IMR-90 (cell line): Measurements from ENCODE around the gene RUNX2. TPM values are rescaled to one million over a fixed set of nuclear protein-coding genes. Genes with fewer than 3 reads are reported as not detected.

Source experiments
- ATAC-seq: fragments of 200-7000 bp; cut with Tn5 transposase; 2 replicates; pipeline ENCODE4 v1.9.1; 2020; ENCODE audit warnings: low read depth, mild to moderate bottlenecking, moderate library complexity
- BruUV-seq: library from RNA; stranded (reverse); fragments of 400-500 nt; replicated peaks from 2 replicates; lab custom pipeline; 2021; lab: Mats Ljungman, UMichigan
- CTCF ChIA-PET: fragments of 300-600 bp; formaldehyde crosslinking; extraction: SDS; loops from one replicate; lab custom pipeline; 2021; ENCODE audit warnings: antibody characterized with exemption; lab: Yijun Ruan, JAX
- POLR2A ChIA-PET: fragments of 300-600 bp; sonication (Branson Sonifier 250); formaldehyde crosslinking; loops from one replicate; lab custom pipeline; 2022; ENCODE audit warnings: antibody characterized with exemption; ENCODE audit not compliant: unreplicated experiment; lab: Charles Lee
- DNase-seq: peaks from one replicate; pipeline ENCODE4 v3.0.0; 2013
- H2AFZ ChIP-seq: replicated peaks from 2 replicates; pipeline ENCODE3; 2013; ENCODE audit warnings: low read length, mild to moderate bottlenecking; ENCODE audit not compliant: poor library complexity
- H2AK5ac ChIP-seq: 2 replicates; pipeline ENCODE4 v1.6.1; 2013; ENCODE audit warnings: low read depth, low read length, inconsistent platforms
- H2AK9ac ChIP-seq: replicated peaks from 2 replicates; pipeline ENCODE3; 2013; ENCODE audit warnings: mild to moderate bottlenecking, low read depth, low read length, moderate library complexity; ENCODE audit not compliant: poor library complexity
- H2BK120ac ChIP-seq: 2 replicates; pipeline ENCODE4 v1.6.1; 2013; ENCODE audit warnings: low read depth, low read length, inconsistent platforms
- H2BK15ac ChIP-seq: 3 replicates; pipeline ENCODE4 v1.6.1; 2013; ENCODE audit warnings: low read depth, low read length, inconsistent platforms
- H2BK20ac ChIP-seq: 2 replicates; pipeline ENCODE4 v1.6.1; 2013; ENCODE audit warnings: low read depth, mild to moderate bottlenecking, inconsistent platforms, low read length, moderate library complexity
- H2BK5ac ChIP-seq: 2 replicates; pipeline ENCODE4 v1.6.1; 2013; ENCODE audit warnings: mild to moderate bottlenecking, low read depth, low read length, inconsistent platforms; ENCODE audit not compliant: poor library complexity, severe bottlenecking
- H3K14ac ChIP-seq: replicated peaks from 2 replicates; pipeline ENCODE4 v1.6.1; 2013; ENCODE audit warnings: low read depth, low read length, inconsistent platforms
- H3K18ac ChIP-seq: 2 replicates; pipeline ENCODE4 v1.6.1; 2013; ENCODE audit warnings: low read depth, low read length, control low read depth
- H3K23ac ChIP-seq: 2 replicates; pipeline ENCODE4 v1.6.1; 2013; ENCODE audit warnings: low read depth, low read length, inconsistent platforms
- H3K27ac ChIP-seq: 2 replicates; pipeline ENCODE4 v1.5.1; 2013; ENCODE audit warnings: mild to moderate bottlenecking, control low read depth, low read length; ENCODE audit not compliant: insufficient read depth
- H3K27me3 ChIP-seq: 2 replicates; pipeline ENCODE4 v1.6.1; 2013; ENCODE audit warnings: low read length; ENCODE audit not compliant: control insufficient read depth, insufficient read depth
- H3K36me3 ChIP-seq: 2 replicates; pipeline ENCODE4 v1.6.1; 2013; ENCODE audit warnings: low read length, mixed read lengths; ENCODE audit not compliant: control insufficient read depth, insufficient read depth
- H3K4ac ChIP-seq: 2 replicates; pipeline ENCODE4 v1.6.1; 2013; ENCODE audit warnings: low read depth, low read length, inconsistent platforms
- H3K4me1 ChIP-seq: 2 replicates; pipeline ENCODE4 v1.6.1; 2013; ENCODE audit warnings: low read length, mixed read lengths; ENCODE audit not compliant: control insufficient read depth, insufficient read depth
- H3K4me2 ChIP-seq: 2 replicates; pipeline ENCODE4 v1.6.1; 2013; ENCODE audit warnings: low read depth, mild to moderate bottlenecking, control low read depth, low read length, moderate library complexity
- H3K4me3 ChIP-seq: 2 replicates; pipeline ENCODE4 v1.5.1; 2013; ENCODE audit warnings: low read depth, mild to moderate bottlenecking, control low read depth, low read length, moderate library complexity; ENCODE audit not compliant: insufficient read depth
- H3K56ac ChIP-seq: 2 replicates; pipeline ENCODE4 v1.6.1; 2013; ENCODE audit warnings: low read length, inconsistent platforms; ENCODE audit not compliant: insufficient read depth; ENCODE audit errors: extremely low read depth
- H3K79me1 ChIP-seq, 2 experiments: 2 replicates each; pipeline ENCODE4 v1.6.1; 2013; ENCODE audit warnings: low read length in 2 of 2, inconsistent platforms in 1 of 2, low read depth in 1 of 2
- H3K9ac ChIP-seq: 2 replicates; pipeline ENCODE4 v1.6.1; 2013; ENCODE audit warnings: low read depth, low read length, control low read depth
- H3K9me1 ChIP-seq: 2 replicates; pipeline ENCODE4 v1.6.1; 2013; ENCODE audit warnings: low read length, inconsistent platforms; ENCODE audit not compliant: insufficient read depth
- H3K9me3 ChIP-seq: 2 replicates; pipeline ENCODE4 v1.6.1; 2013; ENCODE audit warnings: low read length; ENCODE audit not compliant: control insufficient read depth, insufficient read depth
- H4K20me1 ChIP-seq: 2 replicates; pipeline ENCODE4 v1.6.1; 2013; ENCODE audit warnings: low read length, inconsistent platforms; ENCODE audit not compliant: insufficient read depth
- H4K5ac ChIP-seq: 2 replicates; pipeline ENCODE4 v1.6.1; 2013; ENCODE audit warnings: mild to moderate bottlenecking, low read depth, low read length, control low read depth
- H4K8ac ChIP-seq, 2 experiments: 2 replicates each; pipeline ENCODE4 v1.6.1; 2013; ENCODE audit warnings: low read depth in 2 of 2, low read length in 2 of 2, control low read depth in 1 of 2, inconsistent platforms in 1 of 2
- H4K91ac ChIP-seq: 2 replicates; pipeline ENCODE4 v1.6.1; 2013; ENCODE audit warnings: low read depth, low read length, inconsistent platforms; ENCODE audit not compliant: insufficient read depth
- CEBPB ChIP-seq: IDR thresholded peaks from 2 replicates; pipeline ENCODE4 v1.6.1; 2012; ENCODE audit warnings: low read depth, low read length, improper control_type of control experiment
- FOS ChIP-seq: fragments of 150-350 bp; IDR thresholded peaks from 2 replicates; pipeline ENCODE4 v1.6.1; 2016; ENCODE audit warnings: low read depth, low read length
- MAFK ChIP-seq: IDR thresholded peaks from 2 replicates; pipeline ENCODE4 v1.6.1; 2012; ENCODE audit warnings: low read depth, low read length, improper control_type of control experiment
- POLR2A ChIP-seq: IDR thresholded peaks from 2 replicates; pipeline ENCODE4 v1.6.1; 2012; ENCODE audit warnings: mild to moderate bottlenecking, low read depth, low read length
- RAD21 ChIP-seq: IDR thresholded peaks from 2 replicates; pipeline ENCODE4 v1.6.1; 2012; ENCODE audit warnings: low read length, improper control_type of control experiment
- WGBS, 2 experiments: methylation state at CpG; one replicate each; pipeline versions ENCODE4 v1.1.5 to v1.1.7; 2013; ENCODE audit warnings: missing lambda C conversion rate in 2 of 2; ENCODE audit not compliant: insufficient read length in 1 of 2; ENCODE audit errors: extremely low coverage in 2 of 2; 5-methylcytosine and 5-hydroxymethylcytosine counted together
- dilution Hi-C: fragments of 300-500 bp; cut with HindIII; formaldehyde crosslinking; loops from one replicate; pipeline ENCODE4 v1.14.3; 2018; ENCODE audit warnings: low sequenced_read_pairs; ENCODE audit not compliant: unreplicated experiment
- in situ Hi-C: fragments of 300-500 bp; cut with MboI; formaldehyde crosslinking; loops from 3 replicates; pipeline ENCODE4 v1.14.3; 2019; ENCODE audit warnings: low sequenced_read_pairs, inconsistent platforms, mixed read lengths
- intact Hi-C: fragments of 100-400 bp; cut with micrococcal nuclease; formaldehyde crosslinking; loops from 2 replicates; pipeline ENCODE4 v1.10.0; 2022
- polyA plus RNA-seq, 3 experiments: library from polyadenylated mRNA; depleted of rRNA; stranded (reverse); fragments of >200 nt; gene quantifications; 2 replicates each; pipeline ENCODE4 v1.2.3, GENCODE V29; 2012; ENCODE audit warnings: low replicate concordance in 1 of 3
- total RNA-seq: library from RNA; depleted of rRNA; stranded (reverse); fragments of >200 nt; gene quantifications from 2 replicates; pipeline ENCODE4 v1.2.3, GENCODE V29; 2012
- TF ChIP-seq, protein P1 (sequence below): fragments of 150-350 bp; IDR thresholded peaks from 2 replicates; pipeline ENCODE4 v1.6.1; 2016; ENCODE audit warnings: low read depth, mild to moderate bottlenecking, low read length, moderate library complexity, borderline replicate concordance

The RUNX2 gene
- total and polyA plus RNA-seq, 2 of the 4 experiments (the other 2 are of a cell fraction), result 2.3 to 4.7 TPM

DNA sequence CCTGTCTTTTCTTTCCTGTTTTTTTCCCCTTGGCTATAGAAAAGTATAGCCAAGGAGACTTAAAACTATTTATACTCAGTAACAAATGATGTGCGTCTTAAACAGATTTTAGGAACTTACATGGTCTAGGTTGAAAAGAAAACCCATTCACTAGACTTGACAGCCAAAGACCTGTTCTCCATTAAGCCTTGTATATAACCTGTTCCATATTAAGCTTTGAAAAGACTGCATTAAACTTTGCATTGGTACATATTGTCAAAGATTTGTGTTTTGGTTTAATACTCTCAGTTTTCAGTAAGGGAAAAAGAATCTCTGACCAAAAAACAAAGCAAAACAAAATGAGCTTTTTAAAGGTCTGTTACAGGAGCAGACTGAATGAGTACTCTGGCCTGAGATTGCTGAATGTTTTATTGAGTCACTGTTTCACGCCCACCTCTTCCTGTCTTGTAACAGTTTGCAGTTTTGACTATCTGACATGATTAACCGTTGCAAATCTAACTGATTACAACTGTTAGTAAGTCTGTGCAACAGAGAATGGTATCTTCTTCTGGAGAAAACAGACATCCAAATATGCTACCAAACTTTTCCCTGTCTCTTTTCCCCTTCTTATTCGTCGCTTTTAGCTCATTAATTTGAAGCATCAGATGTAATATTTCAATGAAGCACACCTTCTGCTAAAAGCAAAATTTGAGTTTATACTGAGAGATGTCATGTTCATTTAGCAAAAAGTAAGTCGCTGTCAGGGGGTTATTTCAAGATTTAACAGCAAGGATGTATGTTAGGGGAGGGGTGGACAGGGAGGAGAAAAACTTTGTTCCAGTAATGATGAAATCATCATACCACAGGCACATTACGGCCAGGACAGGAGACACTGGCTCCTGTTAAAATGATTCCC is 108.7 kb downstream of the RUNX2 start:
- Histone ChIP-seq H2BK20ac (peak overlapping the region; percentile 88), H4K20me1 (no peaks in the 10 kb centered on the region), H4K5ac (peak overlapping the region; percentile 64; the same call in 1 of the 2 replicates), H3K36me3 (no peaks in the 10 kb centered on the region), H3K4me2 (peak overlapping the region; percentile 74; the same call in 1 of the 2 replicates), H3K9me3 (no peaks in the 10 kb centered on the region), H3K27me3 (no peaks in the 10 kb centered on the region), H3K4ac (peak overlapping the region; percentile 76), H2BK120ac (peak overlapping the region; percentile 80), H4K91ac (peak overlapping the region; percentile 27), H2AK9ac (no peak overlapping the region), H3K4me3 (no peak overlapping the region), H3K23ac (peak overlapping the region; percentile 96; the same call in 1 of the 2 replicates), H3K14ac (peak overlapping the region; percentile 61; the same call in 1 of the 2 replicates), H3K27ac (no peak overlapping the region), H3K9me1 (peaks cover 12% of the 10 kb centered on the region), H3K56ac (peak overlapping the region; percentile 65), H3K79me1 (peaks cover 9 to 34% of the 10 kb centered on the region in 2 experiments; a peak in 3 of 4 replicates), H2AK5ac (0 out of 2 replicates have a peak overlapping the region, but pooled peaks have one; percentile 9), H2AFZ (no peak overlapping the region), H3K18ac (peak overlapping the region; percentile 93; the same call in 1 of the 2 replicates), H2BK5ac (peak overlapping the region; percentile 98), H3K4me1 (peaks cover 16% of the 10 kb centered on the region), H2BK15ac (peak overlapping the region; percentile 86; the same call in 1 of the 3 replicates), H4K8ac (peak overlapping the region in 1 of 2 experiments; percentile 78; a peak in 2 of 4 replicates), H3K9ac (no peak overlapping the region; the same call in 1 of the 2 replicates)
- dilution Hi-C loops (no loop called here), intact Hi-C loops (loop anchor here (5.0 kb wide), 1 partner anchor 276 kb away; no protein-coding TSS in a partner anchor), in situ Hi-C loops (no loop called here)
- POLR2A ChIA-PET, result interaction anchor here (0.9 kb wide), 2 partner anchors 9 to 13 kb away, joined by 3 read pairs; no protein-coding TSS in a partner anchor
- DNase-seq (peak; percentile 89), ATAC-seq (peak; percentile 74)
- CTCF ChIA-PET, result interaction anchor here (1.2 to 1.6 kb wide), 2 partner anchors 292 to 806 kb away, joined by 3 to 4 read pairs; no protein-coding TSS in a partner anchor
- WGBS, 2 experiments, result no CpG with 5 or more reads among the region's 7 CpGs
- no TSS peak for BruUV-seq
- TF ChIP-seq FOS (peak; percentile 61), POLR2A (no peak), MAFK (peak; percentile 49; the same call in 1 of the 2 replicates), RAD21 (no peak; the same call in 1 of the 2 replicates), CEBPB (peak; percentile 89)
- TF ChIP-seq, protein P1, sequence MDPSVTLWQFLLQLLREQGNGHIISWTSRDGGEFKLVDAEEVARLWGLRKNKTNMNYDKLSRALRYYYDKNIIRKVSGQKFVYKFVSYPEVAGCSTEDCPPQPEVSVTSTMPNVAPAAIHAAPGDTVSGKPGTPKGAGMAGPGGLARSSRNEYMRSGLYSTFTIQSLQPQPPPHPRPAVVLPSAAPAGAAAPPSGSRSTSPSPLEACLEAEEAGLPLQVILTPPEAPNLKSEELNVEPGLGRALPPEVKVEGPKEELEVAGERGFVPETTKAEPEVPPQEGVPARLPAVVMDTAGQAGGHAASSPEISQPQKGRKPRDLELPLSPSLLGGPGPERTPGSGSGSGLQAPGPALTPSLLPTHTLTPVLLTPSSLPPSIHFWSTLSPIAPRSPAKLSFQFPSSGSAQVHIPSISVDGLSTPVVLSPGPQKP, result no peak
